Bronchial epithelial cell (primary cell): ENCODE measurements around the gene FGF12. TPM values are rescaled to one million over a fixed set of nuclear protein-coding genes. Genes with fewer than 3 reads are reported as not detected.

ENCODE experiments used
- DNase-seq: peaks from one replicate; pipeline ENCODE4 v3.0.0-alpha.2; 2010; ENCODE audit warnings: low read depth
- FAIRE-seq: peaks from 2 replicates; lab custom pipeline; 2011; peaks lifted over from hg19 to GRCh38; lab: Jason Lieb, UNC
- H3K27me3 ChIP-seq: 2 replicates; pipeline ENCODE4 v1.5.1; 2011; ENCODE audit warnings: low read length; ENCODE audit not compliant: control insufficient read depth, insufficient read depth
- H3K36me3 ChIP-seq: 2 replicates; pipeline ENCODE4 v1.5.1; 2011; ENCODE audit warnings: low read length; ENCODE audit not compliant: control insufficient read depth, insufficient read depth
- H3K4me3 ChIP-seq: 2 replicates; pipeline ENCODE4 v1.5.1; 2011; ENCODE audit warnings: mild to moderate bottlenecking, low read depth, low read length, control low read depth
- CTCF ChIP-seq: IDR thresholded peaks from 2 replicates; pipeline ENCODE4 v1.5.1; 2011; ENCODE audit warnings: mild to moderate bottlenecking, moderate library complexity, low read length, control low read depth, inconsistent platforms; ENCODE audit not compliant: insufficient read depth, severe bottlenecking
- total RNA-seq: library from RNA; depleted of rRNA; stranded (reverse); fragments of >200 nt; gene quantifications from 2 replicates; pipeline ENCODE4 v1.2.1, GENCODE V29; 2014

The FGF12 gene
- total RNA-seq, 1 donor from 2014 or later, result not detected

- H3K4me3 ChIP-seq, result no peak overlapping the region
- no peaks in the 10 kb centered on the region for H3K27me3 ChIP-seq
- FAIRE-seq (no peak), DNase-seq (no peak)
- H3K36me3 ChIP-seq, result no peaks in the 10 kb centered on the region
- TF ChIP-seq CTCF, result no peak
Observed at GRCh38 chr3:192636517-192637444, 90.6 kb downstream of the FGF12 start.

- Histone ChIP-seq H3K36me3 (no peaks in the 10 kb centered on the region), H3K4me3 (no peak overlapping the region), H3K27me3 (no peaks in the 10 kb centered on the region)
- DNase-seq, result no peak
- no peak for FAIRE-seq
- no peak for TF ChIP-seq CTCF
Observed at GRCh38 chr3:192629429-192629828, 97.9 kb downstream of the FGF12 start.

GRCh38 chr3:192621909-192622308 is 105.4 kb downstream of the FGF12 start:
- H3K4me3 ChIP-seq, result no peak overlapping the region
- no peak for TF ChIP-seq CTCF

GRCh38 chr3:192620275-192620674 is 107.1 kb downstream of the FGF12 start:
- FAIRE-seq (no peak), DNase-seq (no peak)
- Histone ChIP-seq H3K27me3 (no peaks in the 10 kb centered on the region), H3K36me3 (no peaks in the 10 kb centered on the region), H3K4me3 (no peak overlapping the region)
- TF ChIP-seq CTCF, result no peak

More at GRCh38 chr3:192621909-192622308, 105.4 kb downstream of the FGF12 start:
- DNase-seq, result no peak
- no peaks in the 10 kb centered on the region for H3K36me3 ChIP-seq
- FAIRE-seq, result no peak
- H3K27me3 ChIP-seq, result no peaks in the 10 kb centered on the region

- FAIRE-seq (no peak), DNase-seq (no peak)
- TF ChIP-seq CTCF, result no peak
- Histone ChIP-seq H3K36me3 (no peaks in the 10 kb centered on the region), H3K27me3 (no peaks in the 10 kb centered on the region), H3K4me3 (no peak overlapping the region)
Observed at GRCh38 chr3:192611411-192611810, 115.9 kb downstream of the FGF12 start.
